H1 (cell line): ENCODE measurements around the gene MAPK11. TPM values are rescaled to one million over a fixed set of nuclear protein-coding genes. Genes with fewer than 3 reads are reported as not detected.

Experiments used
- HDAC6 ChIP-seq: IDR thresholded peaks from one replicate; pipeline ENCODE4 v1.7.1; 2012; ENCODE audit warnings: low read depth, mild to moderate bottlenecking, inconsistent platforms, low read length, moderate library complexity
- JUN ChIP-seq: IDR thresholded peaks from 2 replicates; pipeline ENCODE4 v1.6.1; 2011; ENCODE audit warnings: low read depth, mild to moderate bottlenecking, improper control_type of control experiment, low read length
- SIN3A ChIP-seq, 2 experiments: IDR thresholded peaks in 1 of 2; conservative IDR thresholded peaks in 1 of 2; 2 replicates each; pipeline ENCODE4 v1.6.1; 2011 to 2012; ENCODE audit warnings: low read length in 2 of 2, improper control_type of control experiment in 1 of 2, low read depth in 1 of 2, mild to moderate bottlenecking in 1 of 2
- SIX5 ChIP-seq: IDR thresholded peaks from 2 replicates; pipeline ENCODE4 v1.6.1; 2011; ENCODE audit warnings: mild to moderate bottlenecking, low read depth, low read length
- polyA plus RNA-seq, 7 experiments: library from polyadenylated mRNA; depleted of rRNA in 3 of 7; stranded (reverse) in 5 of 7; unstranded in 2 of 7; fragments of >200 nt in 5 of 7; fragments of 200-250 nt in 2 of 7; gene quantifications; 1 replicate in 5 of 7; 2 replicates in 1 of 7; 4 replicates in 1 of 7; pipeline versions ENCODE4 v1.2.1 to v1.2.3, GENCODE V29; 2011 to 2013; ENCODE audit warnings: missing spikeins in 2 of 7, mixed read lengths in 2 of 7
- total RNA-seq: library from RNA; stranded (reverse); fragmentation: NEBNext Ultra II Directional; extraction: Animal tissue kit (Norgen Biotek cat#: 25700); gene quantifications from 2 replicates; pipeline ENCODE4 v1.2.1, GENCODE V29; 2021

Gene MAPK11
- total and polyA plus RNA-seq, 2 of the 8 experiments (the other 6 are each of a cell fraction or from before 2014, with no cell fraction given) = 0.70 to 1.5 TPM

GRCh38 chr22:50303515-50303847, 33.3 kb upstream of the MAPK11 start (continued):
- TF ChIP-seq SIN3A (conservative IDR thresholded peaks at IDR 0.05 in 1 of 2, IDR thresholded peaks at IDR 0.05 in 1 of 2; ENCODE audit: low read depth in 1 of 2, low read length in 2 of 2) (no peak), SIX5 (no peak), JUN (no peak), HDAC6 (no peak)
